Measurements from ENCODE around the gene OR52I1. TPM values are rescaled to one million over a fixed set of nuclear protein-coding genes. Genes with fewer than 3 reads are reported as not detected.
A peak's percentile ranks its signal among the peaks of the same experiment; 100 is the strongest.

Gene OR52I1
- total RNA-seq, 1 donor from 2014 or later: not detected

GRCh38 chr11:4605057-4605456, 11.2 kb downstream of the OR52I1 start:
- no peak for TF ChIP-seq CTCF (IDR thresholded peaks at IDR 0.05)
- H3K36me3 Mint-ChIP-seq (ENCODE audit: low read depth): peaks cover 20% of the 10 kb centered on the region
- no peak for DNase-seq (ENCODE audit: low spot score)
- no peak overlapping the region for H3K4me3 Mint-ChIP-seq (ENCODE audit: unreplicated experiment)
- no peak overlapping the region for H3K27ac Mint-ChIP-seq (ENCODE audit: unreplicated experiment)
- no peaks in the 10 kb centered on the region for H3K9me3 Mint-ChIP-seq (ENCODE audit: low read depth)
- H3K27me3 Mint-ChIP-seq (ENCODE audit: low read depth): no peaks in the 10 kb centered on the region
- H3K4me1 Mint-ChIP-seq (ENCODE audit: low read depth): peaks cover 18% of the 10 kb centered on the region

- peak overlapping the region; percentile 90 for H3K4me3 Mint-ChIP-seq (ENCODE audit: unreplicated experiment)
- H3K4me1 Mint-ChIP-seq (ENCODE audit: low read depth): peaks cover 18% of the 10 kb centered on the region
- no peak overlapping the region for H3K27ac Mint-ChIP-seq (ENCODE audit: unreplicated experiment)
- peaks cover 10% of the 10 kb centered on the region for H3K36me3 Mint-ChIP-seq (ENCODE audit: low read depth)
- no peaks in the 10 kb centered on the region for H3K27me3 Mint-ChIP-seq (ENCODE audit: low read depth)
- H3K9me3 Mint-ChIP-seq (ENCODE audit: low read depth): no peaks in the 10 kb centered on the region
- TF ChIP-seq CTCF (IDR thresholded peaks at IDR 0.05): no peak
- DNase-seq (ENCODE audit: low spot score): no peak
Measured at GRCh38 chr11:4606231-4607015, 12.6 kb downstream of the OR52I1 start.

GRCh38 chr11:4607096-4607495, 13.3 kb downstream of the OR52I1 start:
- TF ChIP-seq CTCF (IDR thresholded peaks at IDR 0.05): no peak
- Mint-ChIP-seq H3K27me3 (ENCODE audit: low read depth) (peaks cover under 1% of the 10 kb centered on the region), H3K4me3 (ENCODE audit: unreplicated experiment) (peak overlapping the region; percentile 90), H3K27ac (ENCODE audit: unreplicated experiment) (peak overlapping the region; percentile 92), H3K9me3 (ENCODE audit: low read depth) (no peaks in the 10 kb centered on the region), H3K4me1 (ENCODE audit: low read depth) (peaks cover 18% of the 10 kb centered on the region), H3K36me3 (ENCODE audit: low read depth) (peaks cover 5% of the 10 kb centered on the region)
- no peak for DNase-seq (ENCODE audit: low spot score)

- Mint-ChIP-seq H3K4me1 (ENCODE audit: low read depth) (peaks cover 18% of the 10 kb centered on the region), H3K36me3 (ENCODE audit: low read depth) (peaks cover 3% of the 10 kb centered on the region), H3K4me3 (ENCODE audit: unreplicated experiment) (peak within 1 kb of the TSS; percentile 90), H3K9me3 (ENCODE audit: low read depth) (no peaks in the 10 kb centered on the region), H3K27ac (ENCODE audit: unreplicated experiment) (peak within 1 kb of the TSS; percentile 92), H3K27me3 (ENCODE audit: low read depth) (peaks cover 3% of the 10 kb centered on the region)
- peak; percentile 99 for DNase-seq (ENCODE audit: low spot score)
- TF ChIP-seq CTCF (IDR thresholded peaks at IDR 0.05): no peak
Measured at GRCh38 chr11:4607781-4608666, 14.2 kb downstream of the OR52I1 start, which contains the start of gene TRIM68. TSS of gene TRIM68 (minus strand) at chr11:4608231. CDS start at chr11:4605504, 2,727 bp downstream.

GRCh38 chr11:4610258-4610935, 16.6 kb downstream of the OR52I1 start:
- peaks cover 17% of the 10 kb centered on the region for H3K27me3 Mint-ChIP-seq (ENCODE audit: low read depth)

More at GRCh38 chr11:4610258-4610935, 16.6 kb downstream of the OR52I1 start:
- Mint-ChIP-seq H3K4me3 (ENCODE audit: unreplicated experiment) (no peak overlapping the region), H3K9me3 (ENCODE audit: low read depth) (no peaks in the 10 kb centered on the region), H3K27ac (ENCODE audit: unreplicated experiment) (no peak overlapping the region), H3K36me3 (ENCODE audit: low read depth) (no peaks in the 10 kb centered on the region), H3K4me1 (ENCODE audit: low read depth) (peaks cover 18% of the 10 kb centered on the region)
- no peak for DNase-seq (ENCODE audit: low spot score)
- TF ChIP-seq CTCF (IDR thresholded peaks at IDR 0.05): no peak

All from chondrocyte (in vitro differentiated cells).